ENCODE results near the gene MAP3K15. TPM values are rescaled to one million over a fixed set of nuclear protein-coding genes. Genes with fewer than 3 reads are reported as not detected.
"Not testable (repeated sequence)": the region's sequence is repeated elsewhere in the genome, so short reads cannot be mapped to it uniquely, and the experiment has no call there.

The MAP3K15 gene
- total RNA-seq, 1 donor from 2014 or later: 0.13 TPM

GRCh38 chrX:19541196-19541595 lies 25.9 kb upstream of the MAP3K15 start:
- ATAC-seq (no peak), DNase-seq (ENCODE audit: low spot score) (no peak)
- intact Hi-C loops (cut with DNase I): loop anchor here (10.0 kb wide), 1 partner anchor 344 kb away; the partner anchor contains the start of gene SH3KBP1

- no peak for DNase-seq (ENCODE audit: low spot score)
- ATAC-seq: no peak
- intact Hi-C loops (cut with DNase I): loop anchor here (10.0 kb wide), 1 partner anchor 345 kb away; the partner anchor contains the start of gene SH3KBP1
Measured at GRCh38 chrX:19540076-19540475, 24.8 kb upstream of the MAP3K15 start.

- DNase-seq (ENCODE audit: low spot score) (no peak), ATAC-seq (no peak)
- intact Hi-C loops (cut with DNase I): loop anchor here (10.0 kb wide), 1 partner anchor 345 kb away; the partner anchor contains the start of gene SH3KBP1
Measured at GRCh38 chrX:19539665-19540064, 24.4 kb upstream of the MAP3K15 start.

GRCh38 chrX:19535476-19535875 lies 20.2 kb upstream of the MAP3K15 start:
- ATAC-seq (no peak), DNase-seq (ENCODE audit: low spot score) (no peak)
- intact Hi-C loops (cut with DNase I): no loop called here

- no peak for ATAC-seq
- intact Hi-C loops (cut with DNase I): no loop called here
Measured at GRCh38 chrX:19532709-19533108, 17.4 kb upstream of the MAP3K15 start.

GRCh38 chrX:19517965-19518364 lies 2.7 kb upstream of the MAP3K15 start:
- no peak for ATAC-seq
- intact Hi-C loops (cut with DNase I): no loop called here
- no peak for DNase-seq (ENCODE audit: low spot score)

More at GRCh38 chrX:19532709-19533108, 17.4 kb upstream of the MAP3K15 start:
- DNase-seq (ENCODE audit: low spot score): no peak

- ATAC-seq: no peak
- intact Hi-C loops (cut with DNase I): no loop called here
Measured at GRCh38 chrX:19515615-19516105, 352 bp upstream of the MAP3K15 start.

GRCh38 chrX:19513383-19513782 lies 1.9 kb downstream of the MAP3K15 start:
- intact Hi-C loops (cut with DNase I): no loop called here
- DNase-seq (ENCODE audit: low spot score) (no peak), ATAC-seq (no peak)

More at GRCh38 chrX:19515615-19516105, 352 bp upstream of the MAP3K15 start:
- DNase-seq (ENCODE audit: low spot score): no peak

- no peak for ATAC-seq
- intact Hi-C loops (cut with DNase I): no loop called here
- no peak for DNase-seq (ENCODE audit: low spot score)
Measured at GRCh38 chrX:19512961-19513360, 2.3 kb downstream of the MAP3K15 start.

- DNase-seq (ENCODE audit: low spot score) (no peak), ATAC-seq (no peak)
- intact Hi-C loops (cut with DNase I): no loop called here
Measured at GRCh38 chrX:19512359-19512758, 2.9 kb downstream of the MAP3K15 start.

GRCh38 chrX:19511796-19512195 lies 3.5 kb downstream of the MAP3K15 start:
- DNase-seq (ENCODE audit: low spot score); intact Hi-C loops (cut with DNase I); ATAC-seq: not testable (repeated sequence)

GRCh38 chrX:19496711-19497110 lies 18.6 kb downstream of the MAP3K15 start:
- ATAC-seq (no peak), DNase-seq (ENCODE audit: low spot score) (no peak)
- intact Hi-C loops (cut with DNase I): no loop called here

GRCh38 chrX:19487520-19488200 lies 27.6 kb downstream of the MAP3K15 start:
- DNase-seq (ENCODE audit: low spot score) (no peak), ATAC-seq (no peak)
- intact Hi-C loops (cut with DNase I): no loop called here

GRCh38 chrX:19479458-19479857 lies 35.9 kb downstream of the MAP3K15 start:
- intact Hi-C loops (cut with DNase I): no loop called here
- ATAC-seq: no peak
- DNase-seq (ENCODE audit: low spot score): no peak

- intact Hi-C loops (cut with DNase I); ATAC-seq; DNase-seq (ENCODE audit: low spot score): not testable (repeated sequence)
Measured at GRCh38 chrX:19468383-19468782, 46.9 kb downstream of the MAP3K15 start.

- no peak for DNase-seq (ENCODE audit: low spot score)
- ATAC-seq: no peak
- intact Hi-C loops (cut with DNase I): no loop called here
Measured at GRCh38 chrX:19462879-19463278, 52.4 kb downstream of the MAP3K15 start.

GRCh38 chrX:19462231-19462630 lies 53.1 kb downstream of the MAP3K15 start:
- intact Hi-C loops (cut with DNase I): no loop called here
- no peak for DNase-seq (ENCODE audit: low spot score)
- ATAC-seq: no peak

- no peak for ATAC-seq
- intact Hi-C loops (cut with DNase I): no loop called here
- DNase-seq (ENCODE audit: low spot score): no peak
Measured at GRCh38 chrX:19457662-19458061, 57.6 kb downstream of the MAP3K15 start.

- ATAC-seq: no peak
- no peak for DNase-seq (ENCODE audit: low spot score)
- intact Hi-C loops (cut with DNase I): no loop called here
Measured at GRCh38 chrX:19448077-19448476, 67.2 kb downstream of the MAP3K15 start.

- DNase-seq (ENCODE audit: low spot score) (no peak), ATAC-seq (no peak)
- intact Hi-C loops (cut with DNase I): no loop called here
Measured at GRCh38 chrX:19446397-19446796, 68.9 kb downstream of the MAP3K15 start.

- intact Hi-C loops (cut with DNase I); ATAC-seq; DNase-seq (ENCODE audit: low spot score): not testable (repeated sequence)
Measured at GRCh38 chrX:19445772-19446171, 69.5 kb downstream of the MAP3K15 start.
